Measurements from ENCODE around the gene C16orf78.

Gene C16orf78

GRCh38 chr16:49333259-49333597 lies 40.4 kb upstream of the C16orf78 start:
- in situ Hi-C loops (cut with HindIII; ENCODE audit: low sequenced_read_pairs), result no loop called here
- no peak for TF ChIP-seq CTCF (IDR thresholded peaks at IDR 0.05; ENCODE audit: low read depth, low read length, missing control alignments)
- H3K4me3 ChIP-seq (ENCODE audit: low read depth, low read length), result no peak overlapping the region
- DNase-seq (ENCODE audit: low read depth), result no peak

GRCh38 chr16:49335828-49336227 lies 37.8 kb upstream of the C16orf78 start:
- no peak for DNase-seq (ENCODE audit: low read depth)
- no peak overlapping the region for H3K4me3 ChIP-seq (ENCODE audit: low read depth, low read length)
- no peak for TF ChIP-seq CTCF (IDR thresholded peaks at IDR 0.05; ENCODE audit: low read depth, low read length, missing control alignments)
- in situ Hi-C loops (cut with HindIII; ENCODE audit: low sequenced_read_pairs), result no loop called here

- TF ChIP-seq CTCF (IDR thresholded peaks at IDR 0.05; ENCODE audit: low read depth, low read length, missing control alignments), result no peak
- H3K4me3 ChIP-seq (ENCODE audit: low read depth, low read length), result no peak overlapping the region
- DNase-seq (ENCODE audit: low read depth), result no peak
- in situ Hi-C loops (cut with HindIII; ENCODE audit: low sequenced_read_pairs), result no loop called here
Measured at GRCh38 chr16:49336581-49336980, 37.0 kb upstream of the C16orf78 start.

- H3K4me3 ChIP-seq (ENCODE audit: low read depth, low read length), result no peak overlapping the region
- no peak for DNase-seq (ENCODE audit: low read depth)
- TF ChIP-seq CTCF (IDR thresholded peaks at IDR 0.05; ENCODE audit: low read depth, low read length, missing control alignments), result no peak
- in situ Hi-C loops (cut with HindIII; ENCODE audit: low sequenced_read_pairs), result no loop called here
Measured at GRCh38 chr16:49337814-49338350, 35.7 kb upstream of the C16orf78 start.

GRCh38 chr16:49338611-49339265 lies 34.9 kb upstream of the C16orf78 start:
- TF ChIP-seq CTCF (IDR thresholded peaks at IDR 0.05; ENCODE audit: low read depth, low read length, missing control alignments), result no peak
- in situ Hi-C loops (cut with HindIII; ENCODE audit: low sequenced_read_pairs), result no loop called here
- DNase-seq (ENCODE audit: low read depth), result no peak
- no peak overlapping the region for H3K4me3 ChIP-seq (ENCODE audit: low read depth, low read length)

- no peak for DNase-seq (ENCODE audit: low read depth)
- no peak for TF ChIP-seq CTCF (IDR thresholded peaks at IDR 0.05; ENCODE audit: low read depth, low read length, missing control alignments)
- no peak overlapping the region for H3K4me3 ChIP-seq (ENCODE audit: low read depth, low read length)
- in situ Hi-C loops (cut with HindIII; ENCODE audit: low sequenced_read_pairs), result no loop called here
Measured at GRCh38 chr16:49340466-49340865, 33.1 kb upstream of the C16orf78 start.

All from astrocyte of the cerebellum (primary cell).